CD4-positive, alpha-beta T cell treated with Interferon alpha-2 for 1 hour (primary cell): ENCODE measurements around the gene FGF22.
"Not testable (repeated sequence)": the region's sequence is repeated elsewhere in the genome, so short reads cannot be mapped to it uniquely, and the experiment has no call there.

Experiments
- DNase-seq, 2 donors: peaks; one replicate each; pipeline ENCODE4 v3.0.0-alpha.2; 2020 to 2022

Gene FGF22

GRCh38 chr19:639253-640160 lies at the start of gene FGF22:
TSS of gene FGF22 (plus strand) at chr19:639879. CDS start at chr19:639926, 47 bp downstream.
- DNase-seq, result peak; percentile 92 to 97

- peak in 1 of 2 donors; percentile 40 for DNase-seq
Observed at GRCh38 chr19:590396-590745, 49.3 kb upstream of the FGF22 start.

- DNase-seq, result no peak
Observed at GRCh38 chr19:590750-591098, 49.0 kb upstream of the FGF22 start.

- no peak for DNase-seq
Observed at GRCh38 chr19:591099-591958, 48.4 kb upstream of the FGF22 start.

GRCh38 chr19:592101-592500 lies 47.6 kb upstream of the FGF22 start:
- DNase-seq, result no peak

GRCh38 chr19:593055-593454 lies 46.6 kb upstream of the FGF22 start:
- DNase-seq, result no peak

- DNase-seq, result no peak
Observed at GRCh38 chr19:593505-593904, 46.2 kb upstream of the FGF22 start.

- no peak for DNase-seq
Observed at GRCh38 chr19:594265-594870, 45.3 kb upstream of the FGF22 start.

GRCh38 chr19:595326-596262 lies 44.1 kb upstream of the FGF22 start:
- DNase-seq, result no peak

- no peak for DNase-seq
Observed at GRCh38 chr19:596263-596655, 43.4 kb upstream of the FGF22 start.

- DNase-seq, result no peak
Observed at GRCh38 chr19:597406-598315, 42.0 kb upstream of the FGF22 start.

- DNase-seq, result no peak
Observed at GRCh38 chr19:601310-601709, 38.4 kb upstream of the FGF22 start.

GRCh38 chr19:601790-602189 lies 37.9 kb upstream of the FGF22 start:
- DNase-seq, result no peak

GRCh38 chr19:602391-603301 lies 37.0 kb upstream of the FGF22 start:
- no peak for DNase-seq

- not testable (repeated sequence) for DNase-seq
Observed at GRCh38 chr19:603302-603639, 36.4 kb upstream of the FGF22 start.

GRCh38 chr19:603779-604178 lies 35.9 kb upstream of the FGF22 start:
- not testable (repeated sequence) for DNase-seq

- peak; percentile 34 to 41 for DNase-seq
Observed at GRCh38 chr19:604355-604754, 35.3 kb upstream of the FGF22 start.

- DNase-seq, result not testable (repeated sequence)
Observed at GRCh38 chr19:605061-605971, 34.4 kb upstream of the FGF22 start.
